Measurements from ENCODE around the gene CCDC194.
A peak's percentile ranks its signal among the peaks of the same experiment; 100 is the strongest.

The CCDC194 gene, protein sequence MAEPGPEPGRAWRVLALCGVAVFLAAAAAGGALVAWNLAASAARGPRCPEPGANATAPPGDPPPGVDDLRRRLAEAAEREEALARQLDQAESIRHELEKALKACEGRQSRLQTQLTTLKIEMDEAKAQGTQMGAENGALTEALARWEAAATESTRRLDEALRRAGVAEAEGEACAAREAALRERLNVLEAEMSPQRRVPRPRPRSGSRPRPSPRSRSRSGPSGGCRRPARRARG

GRCh38 chr19:17393914-17394313 is at the start of gene CCDC194:
TSS of gene CCDC194 (minus strand) at chr19:17394196. CDS start at chr19:17394158, 38 bp downstream.
- DNase-seq (ENCODE audit: low spot score) = no peak

- DNase-seq (ENCODE audit: low spot score) = no peak
These were observed 47.4 kb upstream of the CCDC194 start for GRCh38 chr19:17441241-17442021.

GRCh38 chr19:17436874-17437267 is 42.9 kb upstream of the CCDC194 start:
- no peak for DNase-seq (ENCODE audit: low spot score)

DNA sequence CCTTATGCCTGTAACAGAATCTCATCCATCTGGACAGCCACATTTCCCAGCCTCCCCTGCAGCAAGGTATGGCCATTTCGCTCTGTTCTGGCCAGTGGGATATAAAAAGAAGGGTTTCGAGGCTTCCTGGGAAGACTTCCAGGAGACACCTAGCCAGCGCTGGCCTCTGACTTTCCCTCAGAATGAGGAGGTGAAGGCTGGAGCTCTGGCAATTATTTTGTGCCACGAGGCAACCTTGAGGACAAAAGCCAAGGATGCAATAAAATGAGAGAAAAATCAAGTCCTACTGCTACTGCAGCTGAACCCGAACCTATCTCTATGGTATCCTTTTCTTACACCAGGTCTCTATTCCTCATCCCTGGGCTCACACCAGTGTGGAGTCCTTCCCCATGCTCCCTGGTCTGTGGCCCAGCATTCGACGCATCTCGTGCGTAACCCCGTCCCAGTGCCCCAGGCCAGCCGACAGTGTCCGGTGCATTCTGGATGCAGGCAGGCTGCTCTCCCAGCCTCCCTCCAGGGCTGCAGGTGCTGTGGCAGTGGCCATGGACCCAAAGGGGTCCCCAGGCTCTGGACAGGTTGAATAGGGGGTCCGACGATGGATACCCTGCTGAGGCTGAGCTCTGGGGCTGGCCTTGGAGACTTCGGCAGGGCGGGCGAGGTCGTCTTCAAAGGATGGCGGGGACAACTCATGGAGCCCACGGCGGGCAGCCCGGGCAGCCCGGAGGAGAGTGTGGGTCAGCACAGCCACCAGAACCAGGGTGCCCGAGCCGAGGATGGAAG is 42.3 kb upstream of the CCDC194 start:
- DNase-seq (ENCODE audit: low spot score) = no peak

DNA sequence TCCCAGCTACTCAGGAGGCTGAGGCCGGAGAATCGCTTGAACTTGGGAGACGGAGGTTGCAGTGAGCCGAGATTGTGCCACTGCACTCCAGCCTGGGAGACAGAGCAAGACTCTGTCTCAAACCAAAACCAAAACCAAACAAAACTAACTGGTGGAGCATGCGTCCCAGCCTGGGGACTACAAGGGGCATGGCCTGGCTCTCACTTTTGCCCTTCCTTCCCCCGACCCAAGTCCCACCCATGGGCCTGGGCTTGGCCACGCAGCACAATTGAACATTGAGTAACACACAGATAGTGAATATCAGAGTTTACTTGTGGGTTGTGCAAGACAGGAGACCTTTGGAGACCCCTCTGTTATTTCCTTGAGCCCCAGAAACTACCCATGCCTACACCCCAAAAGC is 41.2 kb upstream of the CCDC194 start:
- DNase-seq (ENCODE audit: low spot score) = no peak

GRCh38 chr19:17431417-17431816 is 37.4 kb upstream of the CCDC194 start:
- no peak for DNase-seq (ENCODE audit: low spot score)

DNA sequence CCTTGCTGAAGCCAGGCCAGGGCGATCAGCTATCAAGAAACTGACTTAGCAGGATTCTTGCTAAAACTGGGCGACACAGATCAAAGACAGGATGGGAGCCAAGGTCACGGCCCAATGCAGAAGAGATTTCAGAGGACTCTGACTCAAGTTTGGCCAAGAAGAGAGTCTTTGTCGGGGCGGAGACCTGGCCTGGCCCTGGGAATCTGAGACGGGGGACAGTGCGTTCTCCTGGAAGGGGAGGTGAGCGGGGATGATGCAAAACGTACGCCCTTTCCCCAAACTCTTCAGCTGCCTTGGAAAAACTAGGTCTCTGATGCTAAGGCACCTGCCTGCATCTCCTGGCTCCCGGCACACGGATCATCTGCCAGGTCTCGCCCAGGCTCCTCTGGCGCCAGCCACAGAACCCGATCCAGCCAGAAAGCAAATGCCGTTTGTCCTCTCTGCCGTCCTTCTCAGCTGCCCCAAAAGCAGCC is 35.7 kb upstream of the CCDC194 start:
- DNase-seq (ENCODE audit: low spot score) = no peak

- no peak for DNase-seq (ENCODE audit: low spot score)
These were observed 30.9 kb upstream of the CCDC194 start for GRCh38 chr19:17424743-17425365.

DNA sequence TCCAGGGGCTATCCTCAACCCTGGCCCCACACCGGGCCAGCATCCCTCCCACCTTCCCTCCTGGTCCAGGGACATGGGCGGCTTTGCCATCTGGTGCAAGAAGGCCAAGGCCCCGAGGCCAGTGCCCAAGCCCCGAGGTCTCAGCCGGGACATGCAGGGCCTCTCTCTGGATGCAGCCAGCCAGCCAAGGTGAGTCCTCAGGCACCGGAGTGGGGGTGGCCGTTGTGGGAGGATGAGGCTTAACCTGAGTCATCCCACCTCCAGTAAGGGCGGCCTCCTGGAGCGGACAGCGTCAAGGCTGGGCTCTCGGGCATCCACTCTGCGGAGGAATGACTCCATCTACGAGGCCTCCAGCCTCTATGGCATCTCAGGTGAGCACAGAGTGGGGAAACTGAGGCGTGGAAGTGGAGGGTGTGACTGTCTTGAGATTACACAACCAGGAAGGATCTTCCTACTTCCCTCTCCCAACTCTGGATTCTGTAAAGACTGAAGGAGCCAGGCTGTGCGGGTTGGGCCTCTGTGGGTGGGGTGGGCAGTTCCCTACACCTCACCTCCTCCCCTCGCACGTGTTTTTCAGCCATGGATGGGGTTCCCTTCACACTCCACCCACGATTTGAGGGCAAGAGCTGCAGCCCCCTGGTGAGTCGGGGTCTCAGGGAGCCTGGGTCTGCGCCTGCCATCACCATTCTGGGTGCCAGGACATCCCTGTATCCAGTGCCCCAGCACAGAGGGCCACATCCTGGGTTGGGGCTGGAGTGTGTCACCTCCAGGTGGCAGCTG is 29.6 kb upstream of the CCDC194 start:
- DNase-seq (ENCODE audit: low spot score) = no peak

GRCh38 chr19:17421942-17422341 is 27.9 kb upstream of the CCDC194 start:
- no peak for DNase-seq (ENCODE audit: low spot score)

DNA sequence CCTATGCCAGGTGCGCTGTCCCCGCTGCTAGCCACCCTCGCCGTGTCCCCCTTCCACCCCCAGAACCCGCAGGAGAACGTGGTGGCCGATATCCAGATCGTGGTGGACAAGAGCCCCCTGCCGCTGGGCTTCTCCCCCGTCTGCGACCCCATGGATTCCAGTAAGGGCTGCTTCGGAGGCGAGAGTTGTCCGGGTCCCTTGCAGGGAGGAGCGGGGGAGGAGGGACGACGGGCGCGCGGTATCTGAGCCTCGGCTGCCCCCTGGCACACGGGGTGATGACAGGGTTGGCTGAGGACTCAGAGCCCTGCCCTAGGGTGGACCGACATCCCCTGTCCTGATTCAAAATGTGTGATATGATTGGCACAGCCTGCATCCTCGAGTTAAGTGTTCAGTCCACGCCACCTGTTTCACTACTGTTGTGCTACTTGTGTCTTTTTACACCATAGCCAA is 26.5 kb upstream of the CCDC194 start:
- DNase-seq (ENCODE audit: low spot score) = no peak

DNA sequence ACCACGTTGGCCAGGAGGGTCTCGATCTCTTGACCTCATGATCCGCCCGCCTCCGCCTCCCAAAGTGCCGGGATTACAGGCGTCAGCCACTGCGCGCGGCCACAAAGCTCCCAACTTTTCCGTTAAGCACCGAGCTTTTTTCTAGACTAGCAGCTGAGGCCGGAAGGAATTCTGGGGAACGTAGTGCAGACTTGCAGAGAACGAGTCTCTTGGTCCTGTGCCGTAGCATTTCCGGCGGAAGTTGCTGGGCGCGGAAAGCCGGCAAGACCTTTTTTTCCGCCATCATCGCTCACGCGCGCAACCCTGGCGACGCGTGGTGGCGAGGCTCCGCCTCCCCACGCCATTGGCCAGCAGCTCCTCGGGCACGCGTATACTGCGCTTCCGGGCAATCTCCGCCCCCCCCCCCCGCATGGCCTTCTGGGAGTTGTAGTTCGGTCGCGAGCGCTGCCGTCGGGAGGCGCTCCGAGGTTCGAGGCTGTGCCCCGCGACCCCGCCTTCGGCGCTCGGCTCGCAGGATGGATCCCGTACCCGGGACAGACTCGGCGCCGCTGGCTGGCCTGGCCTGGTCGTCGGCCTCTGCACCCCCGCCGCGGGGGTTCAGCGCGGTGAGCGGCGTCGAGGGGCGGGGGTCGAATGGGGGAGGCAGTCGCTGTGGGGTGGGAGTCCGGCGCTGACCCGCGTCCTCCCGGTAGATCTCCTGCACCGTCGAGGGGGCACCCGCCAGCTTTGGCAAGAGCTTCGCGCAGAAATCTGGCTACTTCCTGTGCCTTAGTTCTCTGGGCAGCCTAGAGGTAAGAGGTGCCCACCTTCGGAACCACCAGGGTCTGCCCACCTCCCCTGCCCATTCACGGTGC is 25.9 kb upstream of the CCDC194 start, which contains the start of gene MVB12A:
Gene MVB12A, plus strand, starts transcription at position 427 of the 854 bp plus-strand sequence. Its CDS starts 89 bp downstream, at position 516.
- DNase-seq (ENCODE audit: low spot score) = peak; percentile 98

DNA sequence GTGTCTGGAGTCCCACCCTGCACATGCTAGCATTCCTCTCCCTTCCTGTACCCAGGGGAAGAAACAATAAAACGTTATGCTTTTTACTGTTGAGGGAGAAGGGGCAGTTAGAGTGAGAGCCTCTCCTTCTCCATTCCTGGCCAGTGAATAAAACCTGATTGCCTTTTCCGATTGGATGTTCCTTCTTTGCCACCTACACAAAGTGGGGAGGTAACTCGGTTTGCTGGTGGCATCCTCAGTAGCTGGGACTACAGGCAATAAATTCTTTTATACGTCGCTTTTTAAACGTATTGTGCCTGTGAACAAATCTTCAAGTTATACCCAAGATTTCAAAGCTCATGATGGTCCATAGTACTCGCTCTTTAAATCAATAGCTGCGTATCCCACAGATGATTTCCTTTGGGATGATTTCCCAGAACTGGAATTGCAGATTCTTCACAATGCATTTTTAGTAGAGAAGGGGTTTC is 25.2 kb upstream of the CCDC194 start:
- DNase-seq (ENCODE audit: low spot score) = no peak

- no peak for DNase-seq (ENCODE audit: low spot score)
These were observed 24.7 kb upstream of the CCDC194 start for GRCh38 chr19:17418710-17419109.

DNA sequence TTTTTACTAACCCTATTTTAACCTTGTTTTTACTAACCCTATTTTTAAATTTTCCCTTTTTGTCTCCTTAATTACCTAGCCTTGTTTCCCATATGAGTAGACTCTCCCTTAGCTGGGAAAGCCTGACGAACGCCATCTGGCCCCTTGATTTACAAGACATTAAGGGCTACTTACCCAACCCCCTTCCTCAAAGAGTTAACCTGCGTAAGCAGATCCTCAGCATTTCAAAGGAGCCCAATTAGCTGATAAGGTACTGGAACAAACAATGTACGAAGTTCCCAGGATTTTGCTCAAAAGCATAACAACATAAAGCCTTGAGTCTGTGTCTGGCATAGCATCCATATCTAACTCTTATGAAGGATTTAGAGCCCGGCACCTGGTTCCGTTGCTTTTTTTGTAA is 21.1 kb upstream of the CCDC194 start:
- DNase-seq (ENCODE audit: low spot score) = no peak

GRCh38 chr19:17414097-17414496 is 20.1 kb upstream of the CCDC194 start:
- DNase-seq (ENCODE audit: low spot score) = no peak

GRCh38 chr19:17411801-17412200 is 17.8 kb upstream of the CCDC194 start:
- no peak for DNase-seq (ENCODE audit: low spot score)

- no peak for DNase-seq (ENCODE audit: low spot score)
These were observed 16.0 kb upstream of the CCDC194 start for GRCh38 chr19:17409990-17410389.

DNA sequence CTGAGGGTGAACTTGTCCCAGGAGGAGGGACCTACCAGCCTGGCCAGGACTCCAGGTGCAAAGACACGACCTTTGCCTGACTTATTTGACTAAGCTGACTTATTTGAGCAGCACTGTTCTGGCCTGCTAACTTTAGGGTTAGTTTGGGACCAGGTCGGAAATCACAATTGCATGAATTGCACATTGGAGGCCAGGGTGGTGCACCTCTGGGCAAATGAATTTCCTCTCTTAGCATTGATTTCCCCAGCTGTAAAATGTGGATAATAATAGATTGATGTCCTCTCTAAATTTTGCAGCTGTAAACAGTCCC is 12.8 kb upstream of the CCDC194 start:
- no peak for DNase-seq (ENCODE audit: low spot score)

Measured in globus pallidus (tissue), 1 donor.